PC-9 (cell line): Measurements from ENCODE around the gene AEN. TPM values are rescaled to one million over a fixed set of nuclear protein-coding genes. Genes with fewer than 3 reads are reported as not detected.

ENCODE experiments used
- BruUV-seq: library from RNA; stranded (reverse); fragments of 400-500 nt; replicated peaks from 2 replicates; lab custom pipeline; 2021; lab: Mats Ljungman, UMichigan
- CTCF ChIA-PET: fragments of 300-600 bp; sonication (Branson Sonifier 250); formaldehyde crosslinking; loops from one replicate; lab custom pipeline; 2022; ENCODE audit warnings: antibody characterized with exemption; lab: Charles Lee
- POLR2A ChIA-PET: fragments of 300-600 bp; sonication (Branson Sonifier 250); formaldehyde crosslinking; loops from one replicate; lab custom pipeline; 2022; ENCODE audit warnings: antibody characterized with exemption; ENCODE audit not compliant: unreplicated experiment; lab: Charles Lee
- DNase-seq, 2 experiments: peaks; one replicate each; pipeline versions ENCODE4 v3.0.0 to v3.0.0-alpha.2; 2015 to 2022; ENCODE audit warnings: mixed read lengths in 1 of 2
- H2AFZ ChIP-seq: fragments of 200-600 bp; sonication (generic); 2 replicates; pipeline ENCODE4 v1.8.1; 2017; ENCODE audit warnings: antibody characterized with exemption
- H3F3A ChIP-seq: fragments of 200-600 bp; sonication (generic); 2 replicates; pipeline ENCODE4 v1.8.1; 2017; ENCODE audit warnings: antibody characterized with exemption, mild to moderate bottlenecking, low read depth; ENCODE audit not compliant: insufficient read depth
- H3K27ac ChIP-seq: fragments of 200-600 bp; sonication (generic); 2 replicates; pipeline ENCODE4 v1.6.1; 2016; ENCODE audit warnings: mixed run types
- H3K27me3 ChIP-seq: fragments of 200-600 bp; sonication (generic); 2 replicates; pipeline ENCODE4 v1.6.1; 2016; ENCODE audit warnings: low read depth, mixed run types; ENCODE audit not compliant: insufficient read depth
- H3K36me3 ChIP-seq: fragments of 200-600 bp; sonication (generic); 2 replicates; pipeline ENCODE4 v1.6.1; 2016; ENCODE audit warnings: low read depth, mixed run types
- H3K4me1 ChIP-seq: fragments of 200-600 bp; sonication (generic); replicated peaks from 2 replicates; pipeline ENCODE4 v1.6.1; 2016; ENCODE audit warnings: mixed run types; ENCODE audit not compliant: insufficient read depth
- H3K4me2 ChIP-seq: fragments of 200-600 bp; sonication (generic); 2 replicates; pipeline ENCODE4 v1.6.1; 2017; ENCODE audit warnings: mixed run types
- H3K4me3 ChIP-seq: fragments of 200-600 bp; sonication (generic); 2 replicates; pipeline ENCODE4 v1.6.1; 2016; ENCODE audit warnings: mixed run types
- H3K79me2 ChIP-seq: fragments of 200-600 bp; sonication (generic); 2 replicates; pipeline ENCODE4 v1.6.1; 2017; ENCODE audit warnings: low read depth, mixed run types
- H3K9me2 ChIP-seq: fragments of 200-600 bp; sonication (generic); 2 replicates; pipeline ENCODE4 v1.8.1; 2017; ENCODE audit warnings: mild to moderate bottlenecking; ENCODE audit not compliant: insufficient read depth
- H3K9me3 ChIP-seq: fragments of 200-600 bp; sonication (generic); 2 replicates; pipeline ENCODE4 v1.8.1; 2016; ENCODE audit warnings: low read depth; ENCODE audit not compliant: insufficient read depth
- H4K20me1 ChIP-seq: fragments of 200-600 bp; sonication (generic); 2 replicates; pipeline ENCODE4 v1.8.1; 2017; ENCODE audit not compliant: insufficient read depth
- CTCF ChIP-seq: fragments of 200-600 bp; sonication (generic); conservative IDR thresholded peaks from 2 replicates; pipeline ENCODE4 v1.6.1; 2017; ENCODE audit warnings: mixed run types, antibody characterized with exemption, mild to moderate bottlenecking, moderate library complexity
- EZH2 ChIP-seq: fragments of 200-600 bp; sonication (generic); IDR thresholded peaks from 2 replicates; pipeline ENCODE4 v1.8.0; 2017; ENCODE audit warnings: antibody characterized with exemption, low read depth
- intact Hi-C: fragments of 100-400 bp; cut with micrococcal nuclease; formaldehyde crosslinking; loops from one replicate; pipeline ENCODE4 v1.10.0; 2022; ENCODE audit not compliant: unreplicated experiment
- total RNA-seq: library from RNA; stranded (reverse); gene quantifications from 2 replicates; pipeline ENCODE4 v1.2.3, GENCODE V29; 2021

Gene AEN
- total RNA-seq, 1 experiment from 2014 or later: 7.8 TPM

- Histone ChIP-seq H3K79me2 (no peaks in the 10 kb centered on the region), H3K9me2 (no peaks in the 10 kb centered on the region), H2AFZ (no peak overlapping the region), H3K27me3 (no peaks in the 10 kb centered on the region), H3K27ac (no peak overlapping the region), H3F3A (peaks cover 9% of the 10 kb centered on the region; the same call in 1 of the 2 replicates), H3K4me2 (no peak overlapping the region), H4K20me1 (no peaks in the 10 kb centered on the region), H3K9me3 (no peaks in the 10 kb centered on the region), H3K36me3 (no peaks in the 10 kb centered on the region), H3K4me3 (no peak overlapping the region), H3K4me1 (peaks cover 21% of the 10 kb centered on the region)
- POLR2A ChIA-PET: no interaction called here
- TF ChIP-seq EZH2 (no peak), CTCF (no peak)
- BruUV-seq: no TSS peak
- no peak for DNase-seq
- intact Hi-C loops: no loop called here
- CTCF ChIA-PET: no interaction called here
Measured at GRCh38 chr15:88661041-88661700, 40.0 kb downstream of the AEN start.

- no peak for TF ChIP-seq EZH2
- no peak for TF ChIP-seq CTCF
- Histone ChIP-seq H3F3A (peaks cover 9% of the 10 kb centered on the region; the same call in 1 of the 2 replicates), H2AFZ (no peak overlapping the region), H3K27ac (no peak overlapping the region), H3K79me2 (no peaks in the 10 kb centered on the region), H3K4me2 (no peak overlapping the region), H3K9me3 (no peaks in the 10 kb centered on the region), H3K9me2 (no peaks in the 10 kb centered on the region), H3K4me3 (no peak overlapping the region), H3K36me3 (no peaks in the 10 kb centered on the region), H3K27me3 (no peaks in the 10 kb centered on the region), H3K4me1 (peaks cover 21% of the 10 kb centered on the region), H4K20me1 (no peaks in the 10 kb centered on the region)
- intact Hi-C loops: no loop called here
- BruUV-seq: no TSS peak
- DNase-seq: no peak
- ChIA-PET CTCF (no interaction called here), POLR2A (no interaction called here)
Measured at GRCh38 chr15:88661761-88662556, 40.8 kb downstream of the AEN start.

GRCh38 chr15:88663141-88663621 lies 42.0 kb downstream of the AEN start:
- Histone ChIP-seq H2AFZ (no peak overlapping the region), H3K9me3 (no peaks in the 10 kb centered on the region), H4K20me1 (no peaks in the 10 kb centered on the region), H3F3A (peaks cover 9% of the 10 kb centered on the region; the same call in 1 of the 2 replicates), H3K27me3 (no peaks in the 10 kb centered on the region; the same call in 1 of the 2 replicates), H3K9me2 (no peaks in the 10 kb centered on the region), H3K79me2 (no peaks in the 10 kb centered on the region), H3K4me3 (no peak overlapping the region), H3K27ac (no peak overlapping the region), H3K4me1 (peaks cover 20% of the 10 kb centered on the region), H3K4me2 (no peak overlapping the region), H3K36me3 (no peaks in the 10 kb centered on the region)
- ChIA-PET CTCF (no interaction called here), POLR2A (no interaction called here)
- TF ChIP-seq EZH2: no peak
- no peak for TF ChIP-seq CTCF
- no TSS peak for BruUV-seq
- no peak for DNase-seq
- intact Hi-C loops: no loop called here
